IMR-90 (cell line): ENCODE results near the gene PSMA8. TPM values are rescaled to one million over a fixed set of nuclear protein-coding genes. Genes with fewer than 3 reads are reported as not detected.

ENCODE experiments used
- ATAC-seq: fragments of 200-7000 bp; cut with Tn5 transposase; 2 replicates; pipeline ENCODE4 v1.9.1; 2020; ENCODE audit warnings: low read depth, mild to moderate bottlenecking, moderate library complexity
- BruUV-seq: library from RNA; stranded (reverse); fragments of 400-500 nt; replicated peaks from 2 replicates; lab custom pipeline; 2021; lab: Mats Ljungman, UMichigan
- CTCF ChIA-PET: fragments of 300-600 bp; formaldehyde crosslinking; extraction: SDS; loops from one replicate; lab custom pipeline; 2021; ENCODE audit warnings: antibody characterized with exemption; lab: Yijun Ruan, JAX
- POLR2A ChIA-PET: fragments of 300-600 bp; sonication (Branson Sonifier 250); formaldehyde crosslinking; loops from one replicate; lab custom pipeline; 2022; ENCODE audit warnings: antibody characterized with exemption; ENCODE audit not compliant: unreplicated experiment; lab: Charles Lee
- DNase-seq: peaks from one replicate; pipeline ENCODE4 v3.0.0; 2013
- H2AFZ ChIP-seq: replicated peaks from 2 replicates; pipeline ENCODE3; 2013; ENCODE audit warnings: low read length, mild to moderate bottlenecking; ENCODE audit not compliant: poor library complexity
- H2AK5ac ChIP-seq: 2 replicates; pipeline ENCODE4 v1.6.1; 2013; ENCODE audit warnings: low read depth, low read length, inconsistent platforms
- H2AK9ac ChIP-seq: replicated peaks from 2 replicates; pipeline ENCODE3; 2013; ENCODE audit warnings: mild to moderate bottlenecking, low read depth, low read length, moderate library complexity; ENCODE audit not compliant: poor library complexity
- H2BK120ac ChIP-seq: 2 replicates; pipeline ENCODE4 v1.6.1; 2013; ENCODE audit warnings: low read depth, low read length, inconsistent platforms
- H2BK15ac ChIP-seq: 3 replicates; pipeline ENCODE4 v1.6.1; 2013; ENCODE audit warnings: low read depth, low read length, inconsistent platforms
- H2BK20ac ChIP-seq: 2 replicates; pipeline ENCODE4 v1.6.1; 2013; ENCODE audit warnings: low read depth, mild to moderate bottlenecking, inconsistent platforms, low read length, moderate library complexity
- H2BK5ac ChIP-seq: 2 replicates; pipeline ENCODE4 v1.6.1; 2013; ENCODE audit warnings: mild to moderate bottlenecking, low read depth, low read length, inconsistent platforms; ENCODE audit not compliant: poor library complexity, severe bottlenecking
- H3K14ac ChIP-seq: replicated peaks from 2 replicates; pipeline ENCODE4 v1.6.1; 2013; ENCODE audit warnings: low read depth, low read length, inconsistent platforms
- H3K18ac ChIP-seq: 2 replicates; pipeline ENCODE4 v1.6.1; 2013; ENCODE audit warnings: low read depth, low read length, control low read depth
- H3K23ac ChIP-seq: 2 replicates; pipeline ENCODE4 v1.6.1; 2013; ENCODE audit warnings: low read depth, low read length, inconsistent platforms
- H3K27ac ChIP-seq: 2 replicates; pipeline ENCODE4 v1.5.1; 2013; ENCODE audit warnings: mild to moderate bottlenecking, control low read depth, low read length; ENCODE audit not compliant: insufficient read depth
- H3K27me3 ChIP-seq: 2 replicates; pipeline ENCODE4 v1.6.1; 2013; ENCODE audit warnings: low read length; ENCODE audit not compliant: control insufficient read depth, insufficient read depth
- H3K36me3 ChIP-seq: 2 replicates; pipeline ENCODE4 v1.6.1; 2013; ENCODE audit warnings: low read length, mixed read lengths; ENCODE audit not compliant: control insufficient read depth, insufficient read depth
- H3K4ac ChIP-seq: 2 replicates; pipeline ENCODE4 v1.6.1; 2013; ENCODE audit warnings: low read depth, low read length, inconsistent platforms
- H3K4me1 ChIP-seq: 2 replicates; pipeline ENCODE4 v1.6.1; 2013; ENCODE audit warnings: low read length, mixed read lengths; ENCODE audit not compliant: control insufficient read depth, insufficient read depth
- H3K4me2 ChIP-seq: 2 replicates; pipeline ENCODE4 v1.6.1; 2013; ENCODE audit warnings: low read depth, mild to moderate bottlenecking, control low read depth, low read length, moderate library complexity
- H3K4me3 ChIP-seq: 2 replicates; pipeline ENCODE4 v1.5.1; 2013; ENCODE audit warnings: low read depth, mild to moderate bottlenecking, control low read depth, low read length, moderate library complexity; ENCODE audit not compliant: insufficient read depth
- H3K56ac ChIP-seq: 2 replicates; pipeline ENCODE4 v1.6.1; 2013; ENCODE audit warnings: low read length, inconsistent platforms; ENCODE audit not compliant: insufficient read depth; ENCODE audit errors: extremely low read depth
- H3K79me1 ChIP-seq, 2 experiments: 2 replicates each; pipeline ENCODE4 v1.6.1; 2013; ENCODE audit warnings: low read length in 2 of 2, inconsistent platforms in 1 of 2, low read depth in 1 of 2
- H3K9ac ChIP-seq: 2 replicates; pipeline ENCODE4 v1.6.1; 2013; ENCODE audit warnings: low read depth, low read length, control low read depth
- H3K9me1 ChIP-seq: 2 replicates; pipeline ENCODE4 v1.6.1; 2013; ENCODE audit warnings: low read length, inconsistent platforms; ENCODE audit not compliant: insufficient read depth
- H3K9me3 ChIP-seq: 2 replicates; pipeline ENCODE4 v1.6.1; 2013; ENCODE audit warnings: low read length; ENCODE audit not compliant: control insufficient read depth, insufficient read depth
- H4K20me1 ChIP-seq: 2 replicates; pipeline ENCODE4 v1.6.1; 2013; ENCODE audit warnings: low read length, inconsistent platforms; ENCODE audit not compliant: insufficient read depth
- H4K5ac ChIP-seq: 2 replicates; pipeline ENCODE4 v1.6.1; 2013; ENCODE audit warnings: mild to moderate bottlenecking, low read depth, low read length, control low read depth
- H4K8ac ChIP-seq, 2 experiments: 2 replicates each; pipeline ENCODE4 v1.6.1; 2013; ENCODE audit warnings: low read depth in 2 of 2, low read length in 2 of 2, control low read depth in 1 of 2, inconsistent platforms in 1 of 2
- H4K91ac ChIP-seq: 2 replicates; pipeline ENCODE4 v1.6.1; 2013; ENCODE audit warnings: low read depth, low read length, inconsistent platforms; ENCODE audit not compliant: insufficient read depth
- BHLHE40 ChIP-seq: fragments of 150-350 bp; IDR thresholded peaks from 2 replicates; pipeline ENCODE4 v1.6.1; 2016; ENCODE audit warnings: mild to moderate bottlenecking, low read depth, low read length
- ELK1 ChIP-seq: fragments of 150-350 bp; IDR thresholded peaks from 2 replicates; pipeline ENCODE4 v1.6.1; 2016; ENCODE audit warnings: low read depth, mild to moderate bottlenecking, low read length, moderate library complexity, borderline replicate concordance
- MAFK ChIP-seq: IDR thresholded peaks from 2 replicates; pipeline ENCODE4 v1.6.1; 2012; ENCODE audit warnings: low read depth, low read length, improper control_type of control experiment
- MAZ ChIP-seq: IDR thresholded peaks from 2 replicates; pipeline ENCODE4 v1.6.1; 2012; ENCODE audit warnings: low read depth, mild to moderate bottlenecking, low read length, improper control_type of control experiment, moderate library complexity, borderline replicate concordance
- RCOR1 ChIP-seq: IDR thresholded peaks from 2 replicates; pipeline ENCODE4 v1.6.1; 2012; ENCODE audit warnings: mild to moderate bottlenecking, low read length, improper control_type of control experiment; ENCODE audit not compliant: insufficient replicate concordance
- WGBS, 2 experiments: methylation state at CpG; one replicate each; pipeline versions ENCODE4 v1.1.5 to v1.1.7; 2013; ENCODE audit warnings: missing lambda C conversion rate in 2 of 2; ENCODE audit not compliant: insufficient read length in 1 of 2; ENCODE audit errors: extremely low coverage in 2 of 2; 5-methylcytosine and 5-hydroxymethylcytosine counted together
- dilution Hi-C: fragments of 300-500 bp; cut with HindIII; formaldehyde crosslinking; loops from one replicate; pipeline ENCODE4 v1.14.3; 2018; ENCODE audit warnings: low sequenced_read_pairs; ENCODE audit not compliant: unreplicated experiment
- in situ Hi-C: fragments of 300-500 bp; cut with MboI; formaldehyde crosslinking; loops from 3 replicates; pipeline ENCODE4 v1.14.3; 2019; ENCODE audit warnings: low sequenced_read_pairs, inconsistent platforms, mixed read lengths
- intact Hi-C: fragments of 100-400 bp; cut with micrococcal nuclease; formaldehyde crosslinking; loops from 2 replicates; pipeline ENCODE4 v1.10.0; 2022
- polyA plus RNA-seq, 3 experiments: library from polyadenylated mRNA; depleted of rRNA; stranded (reverse); fragments of >200 nt; gene quantifications; 2 replicates each; pipeline ENCODE4 v1.2.3, GENCODE V29; 2012; ENCODE audit warnings: low replicate concordance in 1 of 3
- total RNA-seq: library from RNA; depleted of rRNA; stranded (reverse); fragments of >200 nt; gene quantifications from 2 replicates; pipeline ENCODE4 v1.2.3, GENCODE V29; 2012

The PSMA8 gene
- total and polyA plus RNA-seq, 2 of the 4 experiments (the other 2 are of a cell fraction), result not detected

DNA sequence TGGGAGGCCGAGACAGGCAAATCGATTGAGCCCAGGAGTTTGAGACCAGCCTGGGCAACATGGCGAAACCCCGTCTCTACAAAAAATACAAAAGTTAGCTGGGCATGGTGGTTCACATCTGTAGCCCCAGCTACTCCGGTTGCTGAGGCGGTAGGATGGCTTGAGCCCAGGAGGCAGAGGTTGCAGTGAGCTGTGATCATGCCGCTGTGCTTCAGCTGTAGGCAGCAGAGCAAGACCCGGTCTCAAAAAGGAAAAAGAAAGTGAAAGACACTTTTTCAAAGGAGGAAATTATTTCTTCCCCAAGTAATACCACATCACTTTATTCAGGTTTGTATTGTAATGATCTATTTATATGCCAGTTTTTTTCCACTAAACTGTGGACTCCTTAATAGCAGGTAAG lies 56.8 kb downstream of the PSMA8 start:
- Histone ChIP-seq H2BK15ac (no peak overlapping the region), H3K4me1 (no peaks in the 10 kb centered on the region), H3K23ac (no peak overlapping the region), H4K20me1 (no peaks in the 10 kb centered on the region), H3K14ac (no peak overlapping the region), H3K27me3 (no peaks in the 10 kb centered on the region), H3K4me3 (no peak overlapping the region), H4K91ac (no peak overlapping the region), H3K4me2 (no peak overlapping the region), H2BK20ac (no peak overlapping the region), H3K56ac (no peak overlapping the region), H2BK120ac (no peak overlapping the region), H3K9me3 (no peaks in the 10 kb centered on the region), H3K4ac (no peak overlapping the region), H2AFZ (no peak overlapping the region), H3K36me3 (no peaks in the 10 kb centered on the region), H2AK9ac (no peak overlapping the region), H3K79me1 (no peaks in the 10 kb centered on the region), H2AK5ac (no peak overlapping the region), H4K5ac (no peak overlapping the region), H3K18ac (no peak overlapping the region), H3K27ac (no peak overlapping the region), H2BK5ac (no peak overlapping the region), H3K9ac (no peak overlapping the region), H3K9me1 (no peaks in the 10 kb centered on the region), H4K8ac (no peak overlapping the region)
- intact Hi-C loops, result no loop called here
- in situ Hi-C loops, result no loop called here
- ATAC-seq, result no peak
- ChIA-PET CTCF (no interaction called here), POLR2A (no interaction called here)
- BruUV-seq, result no TSS peak
- DNase-seq, result no peak
- dilution Hi-C loops, result no loop called here
- WGBS, 2 experiments, result no CpG with 5 or more reads among the region's 8 CpGs
- TF ChIP-seq BHLHE40 (no peak), RCOR1 (no peak), ELK1 (no peak), MAFK (no peak), MAZ (no peak)
